HepG2 (cell line): ENCODE data around the gene MED25. TPM values are rescaled to one million over a fixed set of nuclear protein-coding genes. Genes with fewer than 3 reads are reported as not detected.
A peak's percentile ranks its signal among the peaks of the same experiment; 100 is the strongest.

Source experiments
- ARID5B ChIP-seq: IDR thresholded peaks from 2 replicates; pipeline ENCODE4 v1.4.0; 2020; ENCODE audit warnings: mild to moderate bottlenecking, missing genetic modification reagents
- BHLHE40 ChIP-seq: IDR thresholded peaks from 2 replicates; pipeline ENCODE4 v1.6.1; 2011; ENCODE audit warnings: low read length, improper control_type of control experiment
- GABPA ChIP-seq, 2 experiments: IDR thresholded peaks; 2 replicates each; pipeline ENCODE4 v1.6.1; 2011 to 2016; ENCODE audit warnings: low read depth in 2 of 2, low read length in 1 of 2, missing biosample characterization in 1 of 2, missing genetic modification characterization in 1 of 2
- GABPB1 ChIP-seq: IDR thresholded peaks from 2 replicates; pipeline ENCODE4 v1.6.1; 2016; ENCODE audit warnings: mild to moderate bottlenecking, missing genetic modification reagents, moderate library complexity, missing compliant biosample characterization
- JUN ChIP-seq: sonication (generic); formaldehyde crosslinking; IDR thresholded peaks from 2 replicates; pipeline ENCODE4 v1.4.0; 2020; ENCODE audit warnings: mild to moderate bottlenecking, missing genetic modification reagents
- KDM5A ChIP-seq: fragments of 200-600 bp; sonication (generic); IDR thresholded peaks from 2 replicates; pipeline ENCODE4 v1.7.0; 2018; ENCODE audit warnings: antibody characterized with exemption, mild to moderate bottlenecking, low read length, borderline replicate concordance
- NR2C2 ChIP-seq: sonication (generic); formaldehyde crosslinking; IDR thresholded peaks from 2 replicates; pipeline ENCODE4 v1.4.0; 2020; ENCODE audit warnings: missing genetic modification reagents, mild to moderate bottlenecking, moderate library complexity, borderline replicate concordance
- POLR2A ChIP-seq, 2 experiments: IDR thresholded peaks; 2 replicates each; pipeline ENCODE4 v1.6.1; 2011; ENCODE audit warnings: low read depth in 2 of 2, low read length in 2 of 2, mild to moderate bottlenecking in 1 of 2, moderate library complexity in 1 of 2; ENCODE audit not compliant: insufficient read depth in 1 of 2
- SAFB2 ChIP-seq: sonication (generic); formaldehyde crosslinking; IDR thresholded peaks from 2 replicates; pipeline ENCODE4 v1.5.1; 2020; ENCODE audit warnings: missing genetic modification reagents, low read depth, mild to moderate bottlenecking, borderline replicate concordance
- TSC22D2 ChIP-seq: sonication (generic); formaldehyde crosslinking; IDR thresholded peaks from 2 replicates; pipeline ENCODE4 v1.5.1; 2020; ENCODE audit warnings: missing genetic modification reagents, mild to moderate bottlenecking, borderline replicate concordance
- ZBTB38 ChIP-seq: sonication (generic); formaldehyde crosslinking; IDR thresholded peaks from 2 replicates; pipeline ENCODE4 v1.5.1; 2020; ENCODE audit warnings: mild to moderate bottlenecking, missing genetic modification reagents
- ZBTB8A ChIP-seq: sonication (generic); formaldehyde crosslinking; IDR thresholded peaks from 2 replicates; pipeline ENCODE4 v1.4.0; 2020; ENCODE audit warnings: mild to moderate bottlenecking, low read depth, missing genetic modification reagents, borderline replicate concordance
- ZEB1 ChIP-seq: IDR thresholded peaks from 2 replicates; pipeline ENCODE4 v1.6.1; 2012; ENCODE audit warnings: mild to moderate bottlenecking, low read depth, inconsistent platforms; ENCODE audit not compliant: insufficient replicate concordance
- ZNF713 ChIP-seq: sonication (generic); formaldehyde crosslinking; IDR thresholded peaks from 2 replicates; pipeline ENCODE4 v1.4.0; 2020; ENCODE audit warnings: mild to moderate bottlenecking, missing genetic modification reagents
- ZNF766 ChIP-seq: sonication (generic); formaldehyde crosslinking; IDR thresholded peaks from 2 replicates; pipeline ENCODE4 v1.5.0; 2020; ENCODE audit warnings: missing genetic modification reagents, borderline replicate concordance
- polyA plus RNA-seq, 8 experiments: library from polyadenylated mRNA; depleted of rRNA in 3 of 8; stranded (reverse) in 7 of 8; unstranded in 1 of 8; fragments of >200 nt; fragmentation: Illumina TruSeq in 4 of 8; extraction: Trizol in 4 of 8; gene quantifications; 2 replicates each; pipeline versions ENCODE4 v1.2.1 to v1.2.3, GENCODE V29; 2011 to 2016; ENCODE audit warnings: low read depth in 4 of 8, missing spikeins in 1 of 8, mixed read lengths in 1 of 8; ENCODE audit not compliant: insufficient read depth in 1 of 8
- total RNA-seq, 5 experiments: library from RNA; depleted of rRNA; stranded (reverse); fragments of >200 nt; fragmentation: Illumina TruSeq; extraction: Trizol; gene quantifications; 2 replicates each; pipeline ENCODE4 v1.2.3, GENCODE V29; 2016; ENCODE audit warnings: low read depth in 1 of 5
- TF ChIP-seq, protein P1 (sequence below): sonication (generic); formaldehyde crosslinking; IDR thresholded peaks from 2 replicates; pipeline ENCODE4 v1.4.0; 2020; ENCODE audit warnings: missing genetic modification reagents
- TF ChIP-seq, protein P2 (sequence below): sonication (generic); formaldehyde crosslinking; IDR thresholded peaks from 2 replicates; pipeline ENCODE4; 2020; ENCODE audit warnings: missing genetic modification reagents, mild to moderate bottlenecking, borderline replicate concordance
- TF ChIP-seq, protein P3 (sequence below): sonication (generic); formaldehyde crosslinking; IDR thresholded peaks from 2 replicates; pipeline ENCODE4 v1.5.0; 2020; ENCODE audit warnings: mild to moderate bottlenecking, missing genetic modification reagents

The MED25 gene
- total and polyA plus RNA-seq, 2 of the 13 experiments (the other 11 are each of a cell fraction or from before 2014, with no cell fraction given), result 11.1 to 15.1 TPM

- TF ChIP-seq GABPA (IDR thresholded peaks at IDR 0.05; ENCODE audit: low read depth, low read length), result peak; percentile 83
- peak; percentile 90 for TF ChIP-seq GABPA (CRISPR knock-in tag; IDR thresholded peaks at IDR 0.05; ENCODE audit: low read depth)
- no peak for TF ChIP-seq SAFB2 (CRISPR knock-in tag)
- no peak for TF ChIP-seq ZBTB38 (CRISPR knock-in tag)
- peak; percentile 96; the same call in 1 of the 2 replicates for TF ChIP-seq ZBTB8A (CRISPR knock-in tag)
- 0 out of 2 replicates have a peak, but pooled peaks have one; percentile 22 for TF ChIP-seq ZNF766 (CRISPR knock-in tag)
- TF ChIP-seq ZEB1, result no peak
- TF ChIP-seq ZNF713 (CRISPR knock-in tag), result no peak
- no peak for TF ChIP-seq BHLHE40
- TF ChIP-seq, protein P1, sequence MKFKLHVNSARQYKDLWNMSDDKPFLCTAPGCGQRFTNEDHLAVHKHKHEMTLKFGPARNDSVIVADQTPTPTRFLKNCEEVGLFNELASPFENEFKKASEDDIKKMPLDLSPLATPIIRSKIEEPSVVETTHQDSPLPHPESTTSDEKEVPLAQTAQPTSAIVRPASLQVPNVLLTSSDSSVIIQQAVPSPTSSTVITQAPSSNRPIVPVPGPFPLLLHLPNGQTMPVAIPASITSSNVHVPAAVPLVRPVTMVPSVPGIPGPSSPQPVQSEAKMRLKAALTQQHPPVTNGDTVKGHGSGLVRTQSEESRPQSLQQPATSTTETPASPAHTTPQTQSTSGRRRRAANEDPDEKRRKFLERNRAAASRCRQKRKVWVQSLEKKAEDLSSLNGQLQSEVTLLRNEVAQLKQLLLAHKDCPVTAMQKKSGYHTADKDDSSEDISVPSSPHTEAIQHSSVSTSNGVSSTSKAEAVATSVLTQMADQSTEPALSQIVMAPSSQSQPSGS (CRISPR knock-in tag), result no peak
- TF ChIP-seq NR2C2 (CRISPR knock-in tag), result no peak
- no peak for TF ChIP-seq JUN
- TF ChIP-seq ARID5B (CRISPR knock-in tag), result peak; percentile 1; the same call in 1 of the 2 replicates
- no peak for TF ChIP-seq TSC22D2 (CRISPR knock-in tag)
- TF ChIP-seq, protein P2, sequence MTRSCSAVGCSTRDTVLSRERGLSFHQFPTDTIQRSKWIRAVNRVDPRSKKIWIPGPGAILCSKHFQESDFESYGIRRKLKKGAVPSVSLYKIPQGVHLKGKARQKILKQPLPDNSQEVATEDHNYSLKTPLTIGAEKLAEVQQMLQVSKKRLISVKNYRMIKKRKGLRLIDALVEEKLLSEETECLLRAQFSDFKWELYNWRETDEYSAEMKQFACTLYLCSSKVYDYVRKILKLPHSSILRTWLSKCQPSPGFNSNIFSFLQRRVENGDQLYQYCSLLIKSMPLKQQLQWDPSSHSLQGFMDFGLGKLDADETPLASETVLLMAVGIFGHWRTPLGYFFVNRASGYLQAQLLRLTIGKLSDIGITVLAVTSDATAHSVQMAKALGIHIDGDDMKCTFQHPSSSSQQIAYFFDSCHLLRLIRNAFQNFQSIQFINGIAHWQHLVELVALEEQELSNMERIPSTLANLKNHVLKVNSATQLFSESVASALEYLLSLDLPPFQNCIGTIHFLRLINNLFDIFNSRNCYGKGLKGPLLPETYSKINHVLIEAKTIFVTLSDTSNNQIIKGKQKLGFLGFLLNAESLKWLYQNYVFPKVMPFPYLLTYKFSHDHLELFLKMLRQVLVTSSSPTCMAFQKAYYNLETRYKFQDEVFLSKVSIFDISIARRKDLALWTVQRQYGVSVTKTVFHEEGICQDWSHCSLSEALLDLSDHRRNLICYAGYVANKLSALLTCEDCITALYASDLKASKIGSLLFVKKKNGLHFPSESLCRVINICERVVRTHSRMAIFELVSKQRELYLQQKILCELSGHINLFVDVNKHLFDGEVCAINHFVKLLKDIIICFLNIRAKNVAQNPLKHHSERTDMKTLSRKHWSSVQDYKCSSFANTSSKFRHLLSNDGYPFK (CRISPR knock-in tag), result no peak
- TF ChIP-seq POLR2A (IDR thresholded peaks at IDR 0.05; ENCODE audit: insufficient read depth in 1 of 2, low read depth in 2 of 2, low read length in 2 of 2), result peak; percentile 11 to 66; a peak in 2 of 4 replicates
- TF ChIP-seq, protein P3, sequence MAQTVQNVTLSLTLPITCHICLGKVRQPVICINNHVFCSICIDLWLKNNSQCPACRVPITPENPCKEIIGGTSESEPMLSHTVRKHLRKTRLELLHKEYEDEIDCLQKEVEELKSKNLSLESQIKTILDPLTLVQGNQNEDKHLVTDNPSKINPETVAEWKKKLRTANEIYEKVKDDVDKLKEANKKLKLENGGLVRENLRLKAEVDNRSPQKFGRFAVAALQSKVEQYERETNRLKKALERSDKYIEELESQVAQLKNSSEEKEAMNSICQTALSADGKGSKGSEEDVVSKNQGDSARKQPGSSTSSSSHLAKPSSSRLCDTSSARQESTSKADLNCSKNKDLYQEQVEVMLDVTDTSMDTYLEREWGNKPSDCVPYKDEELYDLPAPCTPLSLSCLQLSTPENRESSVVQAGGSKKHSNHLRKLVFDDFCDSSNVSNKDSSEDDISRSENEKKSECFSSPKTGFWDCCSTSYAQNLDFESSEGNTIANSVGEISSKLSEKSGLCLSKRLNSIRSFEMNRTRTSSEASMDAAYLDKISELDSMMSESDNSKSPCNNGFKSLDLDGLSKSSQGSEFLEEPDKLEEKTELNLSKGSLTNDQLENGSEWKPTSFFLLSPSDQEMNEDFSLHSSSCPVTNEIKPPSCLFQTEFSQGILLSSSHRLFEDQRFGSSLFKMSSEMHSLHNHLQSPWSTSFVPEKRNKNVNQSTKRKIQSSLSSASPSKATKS, result no peak
- peak; percentile 18; the same call in 1 of the 2 replicates for TF ChIP-seq KDM5A
- peak; percentile 92; the same call in 1 of the 2 replicates for TF ChIP-seq GABPB1 (CRISPR knock-in tag)
These were observed 57.9 kb downstream of the MED25 start (continued) for GRCh38 chr19:49875857-49876421.
